GM18520 (cell line): ENCODE results near the gene RAVER1.
"Not testable (repeated sequence)": the region's sequence is repeated elsewhere in the genome, so short reads cannot be mapped to it uniquely, and the experiment has no call there.

Experiments used
- ATAC-seq: cut with Tn5 transposase; IDR thresholded peaks from one replicate; pipeline ENCODE4 v1.9.1; 2021; ENCODE audit not compliant: unreplicated experiment

The RAVER1 gene

DNA sequence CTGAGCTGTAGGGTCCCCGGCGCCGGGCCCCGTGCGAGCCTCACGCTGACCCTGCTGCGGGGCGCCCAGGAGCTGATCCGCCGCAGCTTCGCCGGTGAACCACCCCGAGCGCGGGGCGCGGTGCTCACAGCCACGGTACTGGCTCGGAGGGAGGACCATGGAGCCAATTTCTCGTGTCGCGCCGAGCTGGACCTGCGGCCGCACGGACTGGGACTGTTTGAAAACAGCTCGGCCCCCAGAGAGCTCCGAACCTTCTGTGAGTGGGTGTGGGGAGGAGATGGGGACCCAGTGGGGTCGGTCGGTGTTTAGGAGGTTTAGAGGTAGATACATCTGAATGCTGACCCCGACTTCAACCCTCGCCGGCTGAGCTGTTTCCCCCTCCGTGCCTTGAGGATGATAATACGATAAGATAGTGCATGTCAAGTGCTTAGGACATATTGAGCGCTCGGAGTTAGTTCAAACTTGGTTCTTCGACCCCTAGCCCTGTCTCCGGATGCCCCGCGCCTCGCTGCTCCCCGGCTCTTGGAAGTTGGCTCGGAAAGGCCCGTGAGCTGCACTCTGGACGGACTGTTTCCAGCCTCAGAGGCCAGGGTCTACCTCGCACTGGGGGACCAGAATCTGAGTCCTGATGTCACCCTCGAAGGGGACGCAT is 41.6 kb downstream of the RAVER1 start:
- no peak for ATAC-seq

DNA sequence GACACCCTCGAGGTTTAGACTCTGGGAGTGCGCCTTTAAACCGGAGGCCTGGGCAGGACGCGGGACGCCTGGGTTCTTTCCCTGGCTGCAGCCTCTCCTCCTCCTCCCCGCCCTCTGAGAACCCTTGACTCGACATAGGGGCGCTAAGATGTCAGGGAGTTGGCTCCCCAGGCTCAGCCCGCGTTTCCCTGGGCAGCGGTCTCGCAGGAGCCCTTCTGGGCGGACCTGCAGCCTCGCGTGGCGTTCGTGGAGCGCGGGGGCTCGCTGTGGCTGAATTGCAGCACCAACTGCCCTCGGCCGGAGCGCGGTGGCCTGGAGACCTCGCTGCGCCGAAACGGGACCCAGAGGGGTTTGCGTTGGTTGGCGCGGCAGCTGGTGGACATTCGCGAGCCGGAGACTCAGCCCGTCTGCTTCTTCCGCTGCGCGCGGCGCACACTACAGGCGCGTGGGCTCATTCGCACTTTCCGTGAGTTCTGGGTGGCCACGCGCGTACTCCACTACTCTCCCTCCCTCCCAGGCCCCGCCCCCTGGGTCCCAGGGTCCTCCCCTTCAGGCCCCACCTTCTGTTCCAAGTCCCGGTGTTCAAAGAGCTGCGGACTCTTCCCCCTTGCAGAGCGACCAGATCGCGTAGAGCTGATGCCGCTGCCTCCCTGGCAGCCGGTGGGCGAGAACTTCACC is 42.3 kb downstream of the RAVER1 start:
- ATAC-seq: no peak

DNA sequence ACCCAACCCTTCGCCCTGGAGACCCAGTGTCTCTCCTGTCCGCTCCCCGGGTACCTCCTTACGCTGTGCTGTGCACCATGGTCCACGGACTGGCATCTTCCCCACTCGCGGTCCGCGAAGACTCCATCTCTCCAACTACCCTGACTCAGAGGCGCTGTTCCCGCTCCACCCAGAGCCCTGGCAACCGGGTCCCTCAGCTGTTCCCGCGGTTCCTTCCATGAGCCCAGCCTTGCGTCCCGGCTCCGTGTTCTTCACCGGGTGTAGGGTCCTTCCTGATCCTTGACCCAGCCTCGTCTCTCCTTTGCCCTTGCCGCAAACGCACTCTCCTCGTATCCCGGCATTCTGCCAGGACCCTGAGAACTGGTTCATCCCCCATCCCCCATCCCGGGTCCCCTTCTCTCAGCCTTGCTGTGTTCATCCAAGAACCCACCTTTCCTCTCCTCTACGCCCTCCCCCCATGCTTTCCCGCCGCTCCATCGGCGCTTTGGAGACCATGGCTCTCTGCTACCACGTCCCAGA is 42.9 kb downstream of the RAVER1 start:
- no peak for ATAC-seq

DNA sequence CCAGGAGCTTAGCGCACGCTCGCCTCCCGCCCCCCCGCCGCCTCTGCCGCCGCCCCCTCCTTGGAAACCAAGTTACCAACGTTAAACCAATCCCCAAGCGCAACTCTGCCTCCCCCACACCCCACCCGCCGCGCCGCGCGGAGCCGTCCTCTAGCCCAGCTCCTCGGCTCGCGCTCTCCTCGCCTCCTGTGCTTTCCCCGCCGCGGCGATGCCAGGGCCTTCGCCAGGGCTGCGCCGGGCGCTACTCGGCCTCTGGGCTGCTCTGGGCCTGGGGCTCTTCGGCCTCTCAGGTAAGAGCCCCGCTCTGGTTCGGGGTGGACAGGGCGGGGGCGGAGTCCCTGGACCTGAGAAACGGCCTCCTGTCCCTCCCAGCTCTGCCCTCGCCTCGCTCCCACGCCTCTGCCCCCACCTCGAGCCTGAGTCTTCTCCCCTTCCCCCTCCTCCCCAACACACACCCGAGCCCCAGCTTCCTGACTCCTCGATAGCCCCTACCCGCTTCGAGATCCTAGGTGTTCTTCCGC is 43.4 kb downstream of the RAVER1 start, which contains the start of gene ICAM5:
TSS of gene ICAM5 (plus strand) at position 117 of the 521 bp plus-strand sequence. CDS start at position 209, 92 bp downstream.
- ATAC-seq: no peak

DNA sequence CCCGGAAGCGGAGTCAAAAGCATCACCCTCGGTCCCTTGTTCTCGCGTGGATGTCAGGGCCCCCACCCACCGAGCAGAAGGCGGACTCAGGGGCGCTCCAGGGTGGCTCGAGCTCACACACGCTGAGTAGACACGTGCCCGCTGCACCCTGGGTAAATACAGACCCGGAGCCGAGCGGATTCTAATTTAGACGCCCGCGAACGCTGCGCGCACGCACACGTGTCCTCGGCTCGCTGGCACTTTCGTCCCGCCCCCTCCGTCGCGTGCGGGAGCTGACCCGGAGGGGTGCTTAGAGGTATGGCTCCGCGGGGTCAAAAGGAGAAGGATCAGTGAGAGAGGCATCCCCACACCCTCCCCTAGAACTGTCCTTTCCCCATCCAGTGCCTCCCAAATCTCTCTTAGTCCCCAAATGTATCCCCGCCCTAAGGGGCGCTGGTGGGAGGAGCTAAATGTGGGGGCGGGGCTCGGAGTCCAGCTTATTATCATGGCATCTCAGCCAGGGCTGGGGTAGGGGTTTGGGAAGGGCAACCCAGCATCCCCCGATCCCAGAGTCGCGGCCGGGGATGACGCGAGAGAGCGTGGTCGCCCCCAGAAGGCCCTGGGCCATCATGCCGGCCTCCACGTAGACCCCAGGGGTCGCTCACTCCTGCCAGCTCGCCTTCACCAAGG is 44.0 kb downstream of the RAVER1 start:
- ATAC-seq: no peak

DNA sequence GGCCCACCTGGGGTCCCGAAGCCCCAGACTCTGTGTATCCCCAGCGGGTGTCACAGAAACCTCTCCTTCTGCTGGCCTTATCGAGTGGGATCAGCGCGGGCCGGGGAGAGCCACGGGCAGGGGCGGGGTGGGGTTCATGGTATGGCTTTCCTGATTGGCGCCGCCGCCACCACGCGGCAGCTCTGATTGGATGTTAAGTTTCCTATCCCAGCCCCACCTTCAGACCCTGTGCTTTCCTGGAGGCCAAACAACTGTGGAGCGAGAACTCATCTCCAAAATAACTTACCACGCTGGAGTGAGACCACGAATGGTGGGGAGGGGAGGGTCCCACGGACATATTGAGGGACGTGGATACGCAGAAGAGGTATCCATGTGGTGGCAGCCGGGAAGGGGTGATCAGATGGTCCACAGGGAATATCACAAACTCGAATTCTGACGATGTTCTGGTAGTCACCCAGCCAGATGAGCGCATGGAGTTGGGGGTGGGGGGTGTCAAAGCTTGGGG is 44.6 kb downstream of the RAVER1 start:
- no peak for ATAC-seq

DNA sequence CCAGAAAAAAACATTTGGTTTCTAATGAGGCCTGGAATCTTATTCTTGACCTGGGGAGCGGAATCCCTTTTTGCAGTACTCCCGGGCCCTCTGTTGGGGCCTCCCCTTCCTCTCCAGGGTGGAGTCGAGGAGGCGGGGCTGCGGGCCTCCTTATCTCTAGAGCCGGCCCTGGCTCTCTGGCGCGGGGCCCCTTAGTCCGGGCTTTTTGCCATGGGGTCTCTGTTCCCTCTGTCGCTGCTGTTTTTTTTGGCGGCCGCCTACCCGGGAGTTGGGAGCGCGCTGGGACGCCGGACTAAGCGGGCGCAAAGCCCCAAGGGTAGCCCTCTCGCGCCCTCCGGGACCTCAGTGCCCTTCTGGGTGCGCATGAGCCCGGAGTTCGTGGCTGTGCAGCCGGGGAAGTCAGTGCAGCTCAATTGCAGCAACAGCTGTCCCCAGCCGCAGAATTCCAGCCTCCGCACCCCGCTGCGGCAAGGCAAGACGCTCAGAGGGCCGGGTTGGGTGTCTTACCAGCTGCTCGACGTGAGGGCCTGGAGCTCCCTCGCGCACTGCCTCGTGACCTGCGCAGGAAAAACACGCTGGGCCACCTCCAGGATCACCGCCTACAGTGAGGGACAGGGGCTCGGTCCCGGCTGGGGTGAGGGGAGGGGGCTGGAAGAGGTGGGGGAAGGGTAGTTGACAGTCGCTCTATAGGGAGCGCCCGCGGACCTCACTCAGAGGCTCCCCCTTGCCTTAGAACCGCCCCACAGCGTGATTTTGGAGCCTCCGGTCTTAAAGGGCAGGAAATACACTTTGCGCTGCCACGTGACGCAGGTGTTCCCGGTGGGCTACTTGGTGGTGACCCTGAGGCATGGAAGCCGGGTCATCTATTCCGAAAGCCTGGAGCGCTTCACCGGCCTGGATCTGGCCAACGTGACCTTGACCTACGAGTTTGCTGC is 46.3 kb downstream of the RAVER1 start, which contains the start of gene ICAM4:
TSS of gene ICAM4 (plus strand) at position 153 of the 935 bp plus-strand sequence. CDS start at position 211, 58 bp downstream.
- ATAC-seq: no peak

DNA sequence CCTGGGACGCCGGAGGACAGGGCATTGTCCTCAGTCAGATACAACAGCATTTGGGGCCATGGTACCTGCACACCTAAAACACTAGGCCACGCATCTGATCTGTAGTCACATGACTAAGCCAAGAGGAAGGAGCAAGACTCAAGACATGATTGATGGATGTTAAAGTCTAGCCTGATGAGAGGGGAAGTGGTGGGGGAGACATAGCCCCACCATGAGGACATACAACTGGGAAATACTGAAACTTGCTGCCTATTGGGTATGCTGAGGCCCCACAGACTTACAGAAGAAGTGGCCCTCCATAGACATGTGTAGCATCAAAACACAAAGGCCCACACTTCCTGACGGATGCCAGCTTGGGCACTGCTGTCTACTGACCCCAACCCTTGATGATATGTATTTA is 47.9 kb downstream of the RAVER1 start:
- no peak for ATAC-seq

DNA sequence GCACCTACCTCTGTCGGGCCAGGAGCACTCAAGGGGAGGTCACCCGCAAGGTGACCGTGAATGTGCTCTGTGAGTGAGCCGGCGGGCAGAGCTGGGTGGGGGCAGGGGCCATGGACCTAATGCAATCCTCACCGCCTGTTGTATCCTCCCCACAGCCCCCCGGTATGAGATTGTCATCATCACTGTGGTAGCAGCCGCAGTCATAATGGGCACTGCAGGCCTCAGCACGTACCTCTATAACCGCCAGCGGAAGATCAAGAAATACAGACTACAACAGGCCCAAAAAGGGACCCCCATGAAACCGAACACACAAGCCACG is 48.4 kb downstream of the RAVER1 start:
- ATAC-seq: no peak

DNA sequence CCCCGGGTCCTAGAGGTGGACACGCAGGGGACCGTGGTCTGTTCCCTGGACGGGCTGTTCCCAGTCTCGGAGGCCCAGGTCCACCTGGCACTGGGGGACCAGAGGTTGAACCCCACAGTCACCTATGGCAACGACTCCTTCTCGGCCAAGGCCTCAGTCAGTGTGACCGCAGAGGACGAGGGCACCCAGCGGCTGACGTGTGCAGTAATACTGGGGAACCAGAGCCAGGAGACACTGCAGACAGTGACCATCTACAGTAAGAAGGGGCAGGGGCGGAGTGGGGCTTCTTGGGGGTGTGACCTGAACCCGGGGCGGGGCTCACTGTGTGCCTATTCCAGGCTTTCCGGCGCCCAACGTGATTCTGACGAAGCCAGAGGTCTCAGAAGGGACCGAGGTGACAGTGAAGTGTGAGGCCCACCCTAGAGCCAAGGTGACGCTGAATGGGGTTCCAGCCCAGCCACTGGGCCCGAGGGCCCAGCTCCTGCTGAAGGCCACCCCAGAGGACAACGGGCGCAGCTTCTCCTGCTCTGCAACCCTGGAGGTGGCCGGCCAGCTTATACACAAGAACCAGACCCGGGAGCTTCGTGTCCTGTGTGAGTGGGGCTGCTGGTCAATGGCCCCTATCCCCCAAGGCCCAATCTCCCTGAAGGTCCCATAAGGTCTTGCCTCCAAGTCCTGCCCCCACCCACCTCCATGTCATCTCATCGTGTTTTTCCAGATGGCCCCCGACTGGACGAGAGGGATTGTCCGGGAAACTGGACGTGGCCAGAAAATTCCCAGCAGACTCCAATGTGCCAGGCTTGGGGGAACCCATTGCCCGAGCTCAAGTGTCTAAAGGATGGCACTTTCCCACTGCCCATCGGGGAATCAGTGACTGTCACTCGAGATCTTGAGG is 49.0 kb downstream of the RAVER1 start:
- ATAC-seq: no peak

DNA sequence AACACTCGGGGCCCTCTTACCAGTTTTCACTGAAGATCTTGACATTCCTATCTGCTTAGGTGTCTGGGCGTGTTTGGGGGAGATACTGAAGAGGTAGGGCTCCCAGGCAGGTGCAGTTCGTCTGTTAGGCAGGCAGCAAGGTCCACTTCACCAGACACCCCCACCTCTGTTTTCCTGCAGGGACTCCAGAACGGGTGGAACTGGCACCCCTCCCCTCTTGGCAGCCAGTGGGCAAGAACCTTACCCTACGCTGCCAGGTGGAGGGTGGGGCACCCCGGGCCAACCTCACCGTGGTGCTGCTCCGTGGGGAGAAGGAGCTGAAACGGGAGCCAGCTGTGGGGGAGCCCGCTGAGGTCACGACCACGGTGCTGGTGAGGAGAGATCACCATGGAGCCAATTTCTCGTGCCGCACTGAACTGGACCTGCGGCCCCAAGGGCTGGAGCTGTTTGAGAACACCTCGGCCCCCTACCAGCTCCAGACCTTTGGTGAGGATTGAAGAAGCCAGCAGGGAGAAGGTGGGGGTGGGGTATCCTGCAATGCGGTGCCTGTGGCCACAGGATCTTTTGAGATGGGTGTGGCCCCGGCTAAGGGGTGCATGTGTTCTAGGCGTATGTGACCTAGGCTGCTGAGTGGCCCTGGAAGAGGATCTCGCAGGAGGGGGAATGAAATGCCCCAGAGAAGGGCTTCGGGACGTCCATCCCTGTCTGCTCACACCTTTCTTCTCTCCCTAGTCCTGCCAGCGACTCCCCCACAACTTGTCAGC is 49.8 kb downstream of the RAVER1 start:
- no peak for ATAC-seq

DNA sequence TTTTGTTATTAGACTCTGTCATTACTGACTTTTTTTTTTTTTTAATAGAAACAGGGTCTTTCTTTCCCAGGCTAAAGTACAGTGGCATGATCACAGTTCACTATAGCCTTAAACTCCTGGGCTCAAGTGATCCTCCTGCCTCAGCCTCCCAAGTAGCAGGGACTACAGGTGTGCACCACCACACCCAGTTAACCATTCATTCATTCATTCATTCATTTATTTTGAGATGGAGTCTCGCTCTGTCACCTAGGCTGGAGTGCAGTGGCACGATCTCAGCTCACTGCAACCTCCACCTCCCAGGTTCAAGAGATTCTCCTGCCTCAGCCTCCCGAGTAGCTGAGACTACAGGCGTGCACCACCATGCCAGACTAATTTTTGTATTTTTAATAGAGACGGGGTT is 51.3 kb downstream of the RAVER1 start:
- ATAC-seq: not testable (repeated sequence)

DNA sequence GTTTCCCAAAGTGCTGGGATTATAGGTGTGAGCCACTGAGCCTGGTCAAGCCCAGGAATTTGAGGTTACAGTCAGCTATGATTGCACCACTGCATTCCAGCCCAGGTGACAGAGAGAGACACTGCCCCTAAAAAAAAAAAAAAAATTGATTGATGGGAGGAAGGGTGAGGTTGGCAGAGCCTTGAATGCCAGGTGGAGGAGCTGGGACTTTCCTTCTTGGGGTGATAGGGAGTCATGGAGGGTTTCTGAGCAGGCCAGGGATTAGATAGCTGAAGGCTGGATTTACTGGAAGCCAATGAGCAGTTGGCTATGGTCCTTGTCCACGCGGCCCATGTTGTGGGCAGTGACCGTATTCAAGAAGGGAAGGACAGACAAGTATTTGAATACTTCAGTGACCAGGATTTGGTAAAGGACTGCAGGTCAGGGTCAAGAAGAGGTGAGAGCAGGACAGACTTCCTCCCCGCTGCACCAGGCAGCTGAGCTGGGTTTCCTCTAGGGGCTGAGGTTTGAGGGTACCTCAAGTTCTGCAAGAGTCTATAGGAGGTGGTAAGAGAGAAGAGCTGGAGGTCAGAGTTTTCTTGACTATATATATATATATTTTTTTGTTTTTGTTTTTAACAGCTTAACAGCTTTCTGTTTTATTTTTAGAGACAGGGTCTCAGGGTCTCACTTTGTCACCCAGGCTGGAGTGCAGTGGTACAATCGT is 53.4 kb downstream of the RAVER1 start:
- no peak for ATAC-seq

DNA sequence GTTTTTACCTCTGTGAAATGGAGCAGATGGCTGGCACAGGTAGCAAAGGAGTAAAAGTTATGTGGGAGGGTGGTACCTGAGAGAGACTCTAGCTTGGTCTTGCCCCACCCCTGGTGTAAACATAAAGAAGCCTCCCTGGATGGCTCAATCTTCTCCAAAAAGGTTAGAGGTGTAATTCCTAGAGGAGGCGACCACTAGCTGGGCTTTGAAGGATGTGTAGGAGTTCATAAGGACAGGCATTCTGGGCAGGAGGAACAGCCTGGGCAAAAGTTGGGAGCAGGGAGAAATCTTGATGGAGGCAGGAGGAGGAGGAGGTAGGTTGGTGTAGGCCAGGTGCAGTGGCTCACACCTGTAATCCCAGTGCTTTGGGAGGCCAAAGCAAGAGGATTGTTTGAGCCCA is 54.4 kb downstream of the RAVER1 start:
- no peak for ATAC-seq

DNA sequence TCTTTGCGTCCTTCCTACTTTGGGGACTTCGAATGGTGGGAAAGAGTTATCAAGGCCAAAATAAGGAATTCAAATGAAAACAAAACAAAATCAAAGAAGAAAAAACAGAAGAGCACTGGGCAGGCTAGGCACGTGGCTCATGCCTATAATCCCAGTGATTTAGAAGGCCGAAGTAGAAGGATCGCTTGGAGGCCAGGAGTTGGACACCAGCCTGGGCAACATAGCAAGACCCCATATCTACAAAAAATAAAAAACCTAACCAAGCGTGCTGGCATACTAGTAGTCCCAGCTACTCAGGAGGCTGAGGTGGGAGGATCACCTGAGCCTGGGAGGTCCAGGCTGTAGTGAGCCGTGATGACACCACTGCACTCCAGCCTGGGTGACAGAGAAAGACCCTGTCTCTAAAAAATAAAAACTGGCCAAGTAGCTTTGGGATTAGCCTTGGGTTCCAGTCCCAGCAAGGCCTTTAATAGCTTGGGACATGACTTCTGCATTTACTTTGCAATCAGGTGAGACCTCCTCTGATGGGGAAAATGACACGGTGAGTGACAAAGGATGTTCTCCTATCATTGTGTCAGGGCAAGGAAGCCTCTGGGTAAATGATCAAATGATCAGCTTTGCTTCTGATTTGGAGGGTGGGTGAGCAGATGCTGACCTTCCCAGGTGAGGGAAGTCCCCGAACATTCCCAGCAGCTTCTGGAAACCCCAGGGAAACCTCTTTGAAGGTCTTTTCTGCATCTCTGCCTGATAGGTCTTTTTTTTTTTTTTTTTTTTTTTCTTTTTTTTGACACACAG is 55.3 kb downstream of the RAVER1 start:
- no peak for ATAC-seq

DNA sequence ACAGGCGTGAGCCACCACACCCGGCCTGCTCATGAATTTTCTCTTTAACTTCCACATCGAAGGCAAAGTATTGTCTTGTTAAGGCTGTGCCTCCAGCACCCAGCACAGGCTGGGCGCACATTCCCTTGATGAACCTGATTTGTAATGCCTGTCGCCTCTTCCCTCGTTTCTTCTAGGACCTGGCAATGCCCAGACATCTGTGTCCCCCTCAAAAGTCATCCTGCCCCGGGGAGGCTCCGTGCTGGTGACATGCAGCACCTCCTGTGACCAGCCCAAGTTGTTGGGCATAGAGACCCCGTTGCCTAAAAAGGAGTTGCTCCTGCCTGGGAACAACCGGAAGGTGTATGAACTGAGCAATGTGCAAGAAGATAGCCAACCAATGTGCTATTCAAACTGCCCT is 58.7 kb downstream of the RAVER1 start:
- ATAC-seq: no peak

DNA sequence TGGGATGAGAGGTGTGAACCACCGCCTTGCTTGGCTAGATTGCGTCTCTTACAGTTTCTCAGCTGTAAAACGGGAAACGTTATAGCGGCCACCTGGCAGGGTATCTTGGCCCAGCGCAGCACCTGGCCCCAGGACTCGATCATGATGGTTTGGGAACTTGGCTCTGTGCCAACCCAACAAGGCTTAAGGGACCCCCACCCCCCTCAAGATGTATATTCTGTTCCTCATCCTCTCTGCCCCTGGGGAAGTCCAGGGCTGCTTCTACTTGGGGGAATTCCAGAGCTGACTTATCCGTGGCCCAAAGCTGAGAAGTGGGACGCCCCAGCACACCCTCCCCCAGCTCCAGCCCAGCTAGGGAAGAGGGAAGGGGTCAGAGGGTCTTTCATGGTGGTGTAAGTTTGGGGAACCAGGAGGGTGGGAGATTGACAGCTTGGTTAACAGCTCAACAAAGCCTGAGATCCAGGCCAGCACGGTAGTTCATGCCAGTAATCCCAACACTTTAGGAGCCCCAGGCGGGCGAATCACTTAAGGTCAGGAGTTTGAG is 61.7 kb downstream of the RAVER1 start:
- ATAC-seq: no peak
